ENCODE measurements around the gene CNTN5. TPM values are rescaled to one million over a fixed set of nuclear protein-coding genes. Genes with fewer than 3 reads are reported as not detected.

CNTN5 gene
- total and polyA plus RNA-seq, 2 donors (not counting 1 experiment from before 2014, with no cell fraction given) = 0.17 TPM; not detected in 1

DNA sequence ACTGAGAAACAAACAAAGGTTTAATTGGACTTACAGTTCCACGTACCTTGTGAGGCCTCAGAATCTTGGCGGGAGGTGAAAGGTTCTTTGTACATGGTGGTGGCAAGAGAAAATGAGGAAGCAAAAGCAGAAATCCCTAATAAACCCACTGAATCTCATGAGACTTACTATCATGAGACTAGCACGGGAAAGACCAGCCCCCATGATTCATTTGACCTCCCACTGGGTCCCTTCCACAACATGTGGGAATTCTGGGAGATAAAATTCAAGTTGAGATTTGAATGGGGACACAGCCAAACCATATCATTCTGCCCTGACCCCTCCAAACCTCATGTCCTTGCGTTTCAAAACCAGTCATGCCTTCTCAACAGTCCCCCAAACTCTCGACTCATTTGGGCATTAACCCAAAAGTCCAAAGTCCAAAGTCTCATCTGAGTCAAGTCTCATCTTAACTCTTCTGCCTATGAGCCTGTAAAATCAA is 617.4 kb downstream of the CNTN5 start:
- no peak for TF ChIP-seq EZH2 (IDR thresholded peaks at IDR 0.05; ENCODE audit: low read length, missing control alignments)
- TF ChIP-seq, protein P1, sequence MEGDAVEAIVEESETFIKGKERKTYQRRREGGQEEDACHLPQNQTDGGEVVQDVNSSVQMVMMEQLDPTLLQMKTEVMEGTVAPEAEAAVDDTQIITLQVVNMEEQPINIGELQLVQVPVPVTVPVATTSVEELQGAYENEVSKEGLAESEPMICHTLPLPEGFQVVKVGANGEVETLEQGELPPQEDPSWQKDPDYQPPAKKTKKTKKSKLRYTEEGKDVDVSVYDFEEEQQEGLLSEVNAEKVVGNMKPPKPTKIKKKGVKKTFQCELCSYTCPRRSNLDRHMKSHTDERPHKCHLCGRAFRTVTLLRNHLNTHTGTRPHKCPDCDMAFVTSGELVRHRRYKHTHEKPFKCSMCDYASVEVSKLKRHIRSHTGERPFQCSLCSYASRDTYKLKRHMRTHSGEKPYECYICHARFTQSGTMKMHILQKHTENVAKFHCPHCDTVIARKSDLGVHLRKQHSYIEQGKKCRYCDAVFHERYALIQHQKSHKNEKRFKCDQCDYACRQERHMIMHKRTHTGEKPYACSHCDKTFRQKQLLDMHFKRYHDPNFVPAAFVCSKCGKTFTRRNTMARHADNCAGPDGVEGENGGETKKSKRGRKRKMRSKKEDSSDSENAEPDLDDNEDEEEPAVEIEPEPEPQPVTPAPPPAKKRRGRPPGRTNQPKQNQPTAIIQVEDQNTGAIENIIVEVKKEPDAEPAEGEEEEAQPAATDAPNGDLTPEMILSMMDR (conservative IDR thresholded peaks at IDR 0.05 in 1 of 2, IDR thresholded peaks at IDR 0.05 in 1 of 2; ENCODE audit: low read depth in 1 of 2, low read length in 2 of 2) = no peak

DNA sequence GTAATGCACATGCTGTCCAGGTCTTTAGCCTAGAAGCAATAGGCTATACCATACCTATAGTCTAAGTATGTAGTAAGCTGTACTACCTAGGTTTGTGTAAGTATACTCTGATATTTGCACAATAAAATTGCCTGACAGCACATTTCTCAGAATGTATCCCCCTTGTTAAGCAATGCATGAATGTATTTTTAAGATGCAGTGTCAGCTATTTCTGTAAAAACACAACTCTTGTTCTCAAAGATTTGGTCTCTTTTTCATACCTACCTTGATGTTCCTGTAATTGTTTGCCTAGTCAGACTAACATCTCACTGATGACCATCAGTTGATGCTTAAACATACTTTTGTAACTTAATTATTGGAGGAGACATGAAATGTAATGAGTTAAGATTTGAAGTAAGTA is 619.9 kb downstream of the CNTN5 start:
- Histone ChIP-seq H3K4me1 (ENCODE audit: control insufficient read depth, extremely low read depth, insufficient read depth, low read length) (no peaks in the 10 kb centered on the region), H2AFZ (ENCODE audit: low read length) (no peak overlapping the region), H4K20me1 (ENCODE audit: control insufficient read depth, extremely low read depth, insufficient read depth, low read length) (no peaks in the 10 kb centered on the region), H3K4me3 (replicated peaks in 1 of 4; ENCODE audit: control extremely low read depth in 1 of 4, insufficient read depth in 1 of 4, low read depth in 3 of 4, low read length in 4 of 4) (no peak overlapping the region), H3K27me3 (ENCODE audit: control insufficient read depth, insufficient read depth, low read length) (no peaks in the 10 kb centered on the region), H3K4me2 (ENCODE audit: extremely low read depth, insufficient read depth, low read length) (no peak overlapping the region), H3K79me2 (ENCODE audit: control insufficient read depth, insufficient read depth, low read length) (no peaks in the 10 kb centered on the region), H3K9me3 (ENCODE audit: control insufficient read depth, insufficient read depth, low read depth, low read length) (no peaks in the 10 kb centered on the region), H3K27ac (ENCODE audit: insufficient read depth, low read length) (no peak overlapping the region), H3K9ac (ENCODE audit: insufficient read depth, low read length) (no peak overlapping the region), H3K36me3 (ENCODE audit: control insufficient read depth, insufficient read depth, low read length) (no peaks in the 10 kb centered on the region)
- DNase-seq (ENCODE audit: low read depth in 2 of 2) = no peak
- TF ChIP-seq, protein P1 (conservative IDR thresholded peaks at IDR 0.05 in 1 of 2, IDR thresholded peaks at IDR 0.05 in 1 of 2; ENCODE audit: low read depth in 1 of 2, low read length in 2 of 2) = no peak
- TF ChIP-seq EZH2 (IDR thresholded peaks at IDR 0.05; ENCODE audit: low read length, missing control alignments) = no peak

More for the DNA sequence above, 617.4 kb downstream of the CNTN5 start:
- Histone ChIP-seq H3K4me1 (ENCODE audit: control insufficient read depth, extremely low read depth, insufficient read depth, low read length) (no peaks in the 10 kb centered on the region), H3K4me2 (ENCODE audit: extremely low read depth, insufficient read depth, low read length) (no peak overlapping the region), H3K27ac (ENCODE audit: insufficient read depth, low read length) (no peak overlapping the region), H3K79me2 (ENCODE audit: control insufficient read depth, insufficient read depth, low read length) (no peaks in the 10 kb centered on the region), H3K9me3 (ENCODE audit: control insufficient read depth, insufficient read depth, low read depth, low read length) (no peaks in the 10 kb centered on the region), H3K36me3 (ENCODE audit: control insufficient read depth, insufficient read depth, low read length) (no peaks in the 10 kb centered on the region), H3K27me3 (ENCODE audit: control insufficient read depth, insufficient read depth, low read length) (no peaks in the 10 kb centered on the region), H2AFZ (ENCODE audit: low read length) (no peak overlapping the region), H3K4me3 (replicated peaks in 1 of 4; ENCODE audit: control extremely low read depth in 1 of 4, insufficient read depth in 1 of 4, low read depth in 3 of 4, low read length in 4 of 4) (no peak overlapping the region), H3K9ac (ENCODE audit: insufficient read depth, low read length) (no peak overlapping the region), H4K20me1 (ENCODE audit: control insufficient read depth, extremely low read depth, insufficient read depth, low read length) (no peaks in the 10 kb centered on the region)
- no peak for DNase-seq (ENCODE audit: low read depth in 2 of 2)

DNA sequence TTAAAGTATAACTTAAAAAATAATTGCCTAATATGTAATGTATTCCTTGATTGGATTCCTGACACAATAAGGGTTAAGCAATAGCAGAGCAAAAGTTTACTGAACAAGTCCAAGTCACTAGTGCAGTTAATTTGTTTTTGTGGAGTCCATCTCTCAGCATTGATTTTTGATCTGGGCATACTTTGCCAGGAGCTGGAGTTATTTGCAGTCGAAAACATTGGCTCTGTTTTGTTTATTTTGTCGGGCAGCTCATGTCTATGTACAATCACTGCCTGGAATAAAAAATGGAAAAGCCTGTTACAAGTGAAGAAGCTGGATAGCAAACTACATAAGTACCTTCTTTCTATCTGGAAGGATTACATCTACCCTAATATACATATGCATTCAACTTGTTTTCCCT is 625.2 kb downstream of the CNTN5 start:
- no peak overlapping the region for H2AFZ ChIP-seq (ENCODE audit: low read length)
- no peak overlapping the region for H3K4me2 ChIP-seq (ENCODE audit: extremely low read depth, insufficient read depth, low read length)
- no peaks in the 10 kb centered on the region for H3K4me1 ChIP-seq (ENCODE audit: control insufficient read depth, extremely low read depth, insufficient read depth, low read length)
- no peaks in the 10 kb centered on the region for H3K9me3 ChIP-seq (ENCODE audit: control insufficient read depth, insufficient read depth, low read depth, low read length)
- no peaks in the 10 kb centered on the region for H4K20me1 ChIP-seq (ENCODE audit: control insufficient read depth, extremely low read depth, insufficient read depth, low read length)
- no peaks in the 10 kb centered on the region for H3K79me2 ChIP-seq (ENCODE audit: control insufficient read depth, insufficient read depth, low read length)
- no peak overlapping the region for H3K9ac ChIP-seq (ENCODE audit: insufficient read depth, low read length)
- TF ChIP-seq EZH2 (IDR thresholded peaks at IDR 0.05; ENCODE audit: low read length, missing control alignments) = no peak
- TF ChIP-seq, protein P1 (conservative IDR thresholded peaks at IDR 0.05 in 1 of 2, IDR thresholded peaks at IDR 0.05 in 1 of 2; ENCODE audit: low read depth in 1 of 2, low read length in 2 of 2) = no peak
- H3K4me3 ChIP-seq (replicated peaks in 1 of 4; ENCODE audit: control extremely low read depth in 1 of 4, insufficient read depth in 1 of 4, low read depth in 3 of 4, low read length in 4 of 4) = no peak overlapping the region
- H3K36me3 ChIP-seq (ENCODE audit: control insufficient read depth, insufficient read depth, low read length) = no peaks in the 10 kb centered on the region
- no peak overlapping the region for H3K27ac ChIP-seq (ENCODE audit: insufficient read depth, low read length)
- no peak for DNase-seq (ENCODE audit: low read depth in 2 of 2)
- no peaks in the 10 kb centered on the region for H3K27me3 ChIP-seq (ENCODE audit: control insufficient read depth, insufficient read depth, low read length)
